GM06990 (cell line): ENCODE results near the gene CHN2.

Experiments used
- DNase-seq: peaks from one replicate; pipeline ENCODE4 v3.0.0-alpha.2; 2011; ENCODE audit not compliant: insufficient read length; ENCODE audit errors: extremely low read depth
- H3K27me3 ChIP-seq: replicated peaks from 2 replicates; pipeline ENCODE4 v1.6.0; 2011; ENCODE audit warnings: low read length; ENCODE audit not compliant: control insufficient read depth, insufficient read depth
- H3K36me3 ChIP-seq: 2 replicates; pipeline ENCODE4 v1.5.1; 2011; ENCODE audit warnings: low read length; ENCODE audit not compliant: control insufficient read depth, insufficient read depth
- H3K4me3 ChIP-seq: replicated peaks from 2 replicates; pipeline ENCODE4 v1.5.1; 2011; ENCODE audit warnings: low read depth, mild to moderate bottlenecking, control low read depth, low read length
- CTCF ChIP-seq: IDR thresholded peaks from 2 replicates; pipeline ENCODE4 v1.5.1; 2011; ENCODE audit warnings: low read length, control low read depth, mild to moderate bottlenecking, inconsistent platforms; ENCODE audit not compliant: insufficient read depth, poor library complexity, severe bottlenecking

The CHN2 gene

GRCh38 chr7:29306319-29306991, 111.9 kb downstream of the CHN2 start:
- Histone ChIP-seq H3K27me3 (no peaks in the 10 kb centered on the region; the same call in none of the 2 replicates), H3K4me3 (no peak overlapping the region), H3K36me3 (no peaks in the 10 kb centered on the region)
- no peak for DNase-seq
- TF ChIP-seq CTCF: no peak

- H3K27me3 ChIP-seq: no peaks in the 10 kb centered on the region; the same call in none of the 2 replicates
- TF ChIP-seq CTCF: no peak
- H3K4me3 ChIP-seq: no peak overlapping the region
- no peak for DNase-seq
- H3K36me3 ChIP-seq: no peaks in the 10 kb centered on the region
Measured at GRCh38 chr7:29308424-29308823, 113.8 kb downstream of the CHN2 start.

- no peak for DNase-seq
- H3K4me3 ChIP-seq: no peak overlapping the region
Measured at GRCh38 chr7:29309041-29309854, 114.7 kb downstream of the CHN2 start.

GRCh38 chr7:29310625-29311024, 116.0 kb downstream of the CHN2 start:
- Histone ChIP-seq H3K36me3 (no peaks in the 10 kb centered on the region), H3K27me3 (no peaks in the 10 kb centered on the region; the same call in none of the 2 replicates), H3K4me3 (no peak overlapping the region)
- DNase-seq: no peak
- no peak for TF ChIP-seq CTCF

More at GRCh38 chr7:29309041-29309854, 114.7 kb downstream of the CHN2 start:
- Histone ChIP-seq H3K27me3 (no peaks in the 10 kb centered on the region; the same call in none of the 2 replicates), H3K36me3 (no peaks in the 10 kb centered on the region)
- no peak for TF ChIP-seq CTCF

GRCh38 chr7:29311314-29311713, 116.7 kb downstream of the CHN2 start:
- Histone ChIP-seq H3K27me3 (no peaks in the 10 kb centered on the region; the same call in none of the 2 replicates), H3K4me3 (no peak overlapping the region), H3K36me3 (no peaks in the 10 kb centered on the region)
- no peak for TF ChIP-seq CTCF
- DNase-seq: no peak
